Neural progenitor cell (in vitro differentiated cells): ENCODE measurements around the gene VSTM5. TPM values are rescaled to one million over a fixed set of nuclear protein-coding genes. Genes with fewer than 3 reads are reported as not detected.

Source experiments
- DNase-seq: peaks from one replicate; pipeline ENCODE4 v3.0.0-alpha.2; 2016; ENCODE audit warnings: low spot score
- H2AFZ ChIP-seq: fragments of 200-600 bp; sonication (generic); replicated peaks from 2 replicates; pipeline ENCODE4 v1.6.1; 2016; ENCODE audit warnings: antibody characterized with exemption
- H3F3A ChIP-seq: fragments of 200-600 bp; sonication (generic); 2 replicates; pipeline ENCODE4 v1.6.1; 2016; ENCODE audit warnings: antibody characterized with exemption, low read depth
- H3K27ac ChIP-seq: fragments of 200-600 bp; sonication (generic); 2 replicates; pipeline ENCODE4 v1.5.1; 2016; ENCODE audit warnings: mild to moderate bottlenecking
- H3K27me3 ChIP-seq: fragments of 200-600 bp; sonication (generic); 2 replicates; pipeline ENCODE4 v1.6.1; 2016; ENCODE audit warnings: mild to moderate bottlenecking, moderate library complexity
- H3K36me3 ChIP-seq: fragments of 200-600 bp; sonication (generic); 2 replicates; pipeline ENCODE4 v1.5.1; 2016
- H3K4me1 ChIP-seq: fragments of 200-600 bp; sonication (generic); 2 replicates; pipeline ENCODE4 v1.6.1; 2016; ENCODE audit warnings: mixed run types
- H3K4me2 ChIP-seq: fragments of 200-600 bp; sonication (generic); 2 replicates; pipeline ENCODE4 v1.6.1; 2016
- H3K4me3 ChIP-seq: fragments of 200-600 bp; sonication (generic); 2 replicates; pipeline ENCODE4 v1.5.1; 2016
- H3K79me2 ChIP-seq: fragments of 200-600 bp; sonication (generic); 2 replicates; pipeline ENCODE4 v1.6.1; 2016; ENCODE audit warnings: low read depth
- H3K9ac ChIP-seq: fragments of 200-600 bp; sonication (generic); 2 replicates; pipeline ENCODE4 v1.6.1; 2016
- H3K9me3 ChIP-seq: fragments of 200-600 bp; sonication (generic); 2 replicates; pipeline ENCODE4 v1.5.1; 2016; ENCODE audit warnings: low read depth
- H4K20me1 ChIP-seq: fragments of 200-600 bp; sonication (generic); 2 replicates; pipeline ENCODE4 v1.6.1; 2016; ENCODE audit warnings: low read depth
- H3K27ac Mint-ChIP-seq: 3 replicates; pipeline ENCODE4 v1.8.0; 2021; ENCODE audit warnings: mixed read lengths
- H3K27me3 Mint-ChIP-seq: 2 replicates; pipeline ENCODE4 v1.8.0; 2022; ENCODE audit warnings: low read depth, mild to moderate bottlenecking, inconsistent platforms, moderate library complexity, mixed read lengths; ENCODE audit not compliant: insufficient read depth
- H3K36me3 Mint-ChIP-seq: 3 replicates; pipeline ENCODE4 v1.8.0; 2021; ENCODE audit warnings: mixed read lengths
- H3K4me1 Mint-ChIP-seq: 3 replicates; pipeline ENCODE4 v1.8.0; 2021; ENCODE audit warnings: mixed read lengths
- H3K4me3 Mint-ChIP-seq: 3 replicates; pipeline ENCODE4 v1.8.0; 2021; ENCODE audit warnings: mild to moderate bottlenecking, moderate library complexity, mixed read lengths
- H3K9me3 Mint-ChIP-seq: 3 replicates; pipeline ENCODE4 v1.8.0; 2020; ENCODE audit warnings: mixed read lengths
- EZH2 ChIP-seq: fragments of 200-600 bp; sonication (generic); IDR thresholded peaks from 2 replicates; pipeline ENCODE4 v1.6.1; 2017; ENCODE audit warnings: antibody characterized with exemption, mild to moderate bottlenecking, moderate library complexity
- EZH2phosphoT487 ChIP-seq: fragments of 200-600 bp; sonication (generic); IDR thresholded peaks from 2 replicates; pipeline ENCODE4 v1.6.1; 2017; ENCODE audit warnings: antibody characterized with exemption
- total RNA-seq: library from RNA; depleted of rRNA; stranded (reverse); fragments of >200 nt; gene quantifications from 2 replicates; pipeline ENCODE4 v1.2.3, GENCODE V29; 2015; ENCODE audit warnings: low replicate concordance
- TF ChIP-seq, protein P1 (sequence below): fragments of 200-600 bp; sonication (generic); IDR thresholded peaks from 2 replicates; pipeline ENCODE4 v1.5.1; 2017; ENCODE audit warnings: antibody characterized with exemption, mild to moderate bottlenecking

The VSTM5 gene
- total RNA-seq, 1 donor from 2014 or later: 0.37 TPM

- Histone ChIP-seq H4K20me1 (peaks cover 28% of the 10 kb centered on the region), H3K36me3 (peaks cover 56% of the 10 kb centered on the region)
- no peaks in the 10 kb centered on the region for H3K27me3 Mint-ChIP-seq
These were observed 49.1 kb downstream of the VSTM5 start for GRCh38 chr11:93801366-93801765.

DNA sequence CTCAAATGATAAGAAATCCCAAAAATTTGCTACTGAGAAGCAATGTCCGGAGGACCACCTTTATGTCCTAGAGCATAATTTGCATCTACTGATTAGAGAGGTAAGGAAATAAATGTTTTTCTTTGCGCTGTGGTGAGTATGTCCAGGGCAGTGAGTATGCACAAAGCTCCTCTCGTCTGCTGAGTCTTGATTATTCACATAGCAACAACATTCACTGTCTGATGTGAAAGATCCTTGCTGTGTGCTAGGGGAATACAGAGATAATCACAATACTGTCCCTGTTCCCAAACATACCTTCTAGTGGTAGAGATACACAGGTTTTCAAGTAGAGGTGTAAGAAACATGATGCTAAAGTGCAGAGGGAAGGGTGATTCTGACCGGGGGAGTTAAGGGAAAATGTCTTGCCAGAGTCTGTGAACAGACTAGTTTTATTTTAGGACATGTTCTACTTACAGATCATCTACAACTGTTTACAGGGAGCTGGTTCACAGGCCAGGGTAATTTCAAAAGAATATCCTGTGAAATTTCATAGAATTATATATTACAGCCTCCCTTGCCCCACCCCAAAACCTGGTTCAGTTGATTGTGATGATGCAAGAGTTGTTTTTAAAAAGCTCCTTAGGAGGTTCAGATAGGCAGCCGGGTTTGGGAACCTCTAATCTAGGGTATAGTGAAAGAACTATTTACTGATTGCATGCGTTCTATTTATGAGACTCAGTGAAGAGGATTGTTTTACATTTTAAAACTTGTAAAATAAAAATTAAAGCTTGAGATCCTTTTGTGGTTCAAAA, 53.8 kb downstream of the VSTM5 start:
- no peaks in the 10 kb centered on the region for H3F3A ChIP-seq
- H3K27me3 ChIP-seq: no peaks in the 10 kb centered on the region
- H3K4me2 ChIP-seq: no peak overlapping the region
- Mint-ChIP-seq H3K9me3 (no peaks in the 10 kb centered on the region), H3K36me3 (peaks cover 44% of the 10 kb centered on the region), H3K4me3 (no peak overlapping the region), H3K27ac (no peak overlapping the region), H3K4me1 (no peaks in the 10 kb centered on the region), H3K27me3 (no peaks in the 10 kb centered on the region)
- H4K20me1 ChIP-seq: peaks cover 30% of the 10 kb centered on the region
- H2AFZ ChIP-seq: no peak overlapping the region
- no peaks in the 10 kb centered on the region for H3K4me1 ChIP-seq
- no peak overlapping the region for H3K9ac ChIP-seq
- H3K4me3 ChIP-seq: no peak overlapping the region
- DNase-seq: no peak
- TF ChIP-seq, protein P1, sequence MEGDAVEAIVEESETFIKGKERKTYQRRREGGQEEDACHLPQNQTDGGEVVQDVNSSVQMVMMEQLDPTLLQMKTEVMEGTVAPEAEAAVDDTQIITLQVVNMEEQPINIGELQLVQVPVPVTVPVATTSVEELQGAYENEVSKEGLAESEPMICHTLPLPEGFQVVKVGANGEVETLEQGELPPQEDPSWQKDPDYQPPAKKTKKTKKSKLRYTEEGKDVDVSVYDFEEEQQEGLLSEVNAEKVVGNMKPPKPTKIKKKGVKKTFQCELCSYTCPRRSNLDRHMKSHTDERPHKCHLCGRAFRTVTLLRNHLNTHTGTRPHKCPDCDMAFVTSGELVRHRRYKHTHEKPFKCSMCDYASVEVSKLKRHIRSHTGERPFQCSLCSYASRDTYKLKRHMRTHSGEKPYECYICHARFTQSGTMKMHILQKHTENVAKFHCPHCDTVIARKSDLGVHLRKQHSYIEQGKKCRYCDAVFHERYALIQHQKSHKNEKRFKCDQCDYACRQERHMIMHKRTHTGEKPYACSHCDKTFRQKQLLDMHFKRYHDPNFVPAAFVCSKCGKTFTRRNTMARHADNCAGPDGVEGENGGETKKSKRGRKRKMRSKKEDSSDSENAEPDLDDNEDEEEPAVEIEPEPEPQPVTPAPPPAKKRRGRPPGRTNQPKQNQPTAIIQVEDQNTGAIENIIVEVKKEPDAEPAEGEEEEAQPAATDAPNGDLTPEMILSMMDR: no peak
- TF ChIP-seq EZH2 (no peak), EZH2phosphoT487 (no peak)
- H3K36me3 ChIP-seq: peaks cover 55% of the 10 kb centered on the region
- H3K79me2 ChIP-seq: peaks cover 77% of the 10 kb centered on the region
- no peak overlapping the region for H3K27ac ChIP-seq
- no peaks in the 10 kb centered on the region for H3K9me3 ChIP-seq

More at GRCh38 chr11:93801366-93801765, 49.1 kb downstream of the VSTM5 start:
- Histone ChIP-seq H3K9me3 (no peaks in the 10 kb centered on the region), H3K27me3 (no peaks in the 10 kb centered on the region), H3F3A (no peaks in the 10 kb centered on the region), H3K4me2 (no peak overlapping the region), H3K27ac (no peak overlapping the region), H3K4me1 (no peaks in the 10 kb centered on the region), H2AFZ (no peak overlapping the region), H3K79me2 (peaks cover 85% of the 10 kb centered on the region), H3K4me3 (no peak overlapping the region), H3K9ac (no peak overlapping the region)
- Mint-ChIP-seq H3K27ac (no peak overlapping the region), H3K9me3 (no peaks in the 10 kb centered on the region), H3K4me1 (no peaks in the 10 kb centered on the region), H3K36me3 (peaks cover 48% of the 10 kb centered on the region), H3K4me3 (no peak overlapping the region)
- no peak for DNase-seq
- no peak for TF ChIP-seq EZH2phosphoT487
- TF ChIP-seq, protein P1: no peak
- no peak for TF ChIP-seq EZH2

DNA sequence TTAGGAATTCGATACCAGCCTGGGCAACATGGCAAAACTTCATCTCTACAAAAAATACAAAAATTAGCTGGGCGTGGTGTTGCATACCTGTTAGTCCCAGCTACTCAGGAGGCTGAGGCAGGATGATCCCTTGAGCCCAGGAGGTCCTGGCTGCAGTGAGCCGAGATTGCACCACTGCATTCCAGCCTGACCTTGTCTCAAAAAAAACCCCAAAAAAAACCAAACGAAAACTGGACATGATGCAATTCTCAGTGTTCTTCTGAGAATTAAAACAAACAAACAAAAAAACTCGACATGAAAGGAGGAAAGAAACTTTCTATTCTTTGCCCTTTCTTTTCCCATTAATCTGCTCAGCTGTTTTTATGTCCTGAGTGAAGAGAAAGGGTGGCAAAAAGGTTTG, 58.9 kb downstream of the VSTM5 start:
- Histone ChIP-seq H3K4me1 (peaks cover 11% of the 10 kb centered on the region), H3K4me2 (no peak overlapping the region), H3K4me3 (no peak overlapping the region), H3K27ac (no peak overlapping the region), H3K9ac (no peak overlapping the region), H3K79me2 (peaks cover 83% of the 10 kb centered on the region), H3K36me3 (peaks cover 59% of the 10 kb centered on the region), H3K9me3 (no peaks in the 10 kb centered on the region), H2AFZ (no peak overlapping the region), H3F3A (no peaks in the 10 kb centered on the region), H3K27me3 (no peaks in the 10 kb centered on the region), H4K20me1 (peaks cover 68% of the 10 kb centered on the region)
- TF ChIP-seq EZH2: no peak
- Mint-ChIP-seq H3K27ac (no peak overlapping the region), H3K4me3 (no peak overlapping the region), H3K9me3 (no peaks in the 10 kb centered on the region), H3K27me3 (no peaks in the 10 kb centered on the region), H3K4me1 (peaks cover 12% of the 10 kb centered on the region), H3K36me3 (peaks cover 45% of the 10 kb centered on the region)
- DNase-seq: no peak

- peaks cover 33% of the 10 kb centered on the region for H3K36me3 ChIP-seq
- Mint-ChIP-seq H3K27me3 (peaks cover 2% of the 10 kb centered on the region), H3K9me3 (no peaks in the 10 kb centered on the region), H3K27ac (peak overlapping the region; percentile 96), H3K4me1 (peaks cover 33% of the 10 kb centered on the region), H3K36me3 (peaks cover 25% of the 10 kb centered on the region), H3K4me3 (peak overlapping the region; percentile 100)
- peak overlapping the region; percentile 95 for H3K4me3 ChIP-seq
- peak overlapping the region; percentile 98 for H3K4me2 ChIP-seq
- peaks cover 29% of the 10 kb centered on the region for H3K4me1 ChIP-seq
- H3K27me3 ChIP-seq: no peaks in the 10 kb centered on the region
- H3K9ac ChIP-seq: peak overlapping the region; percentile 97
- peaks cover 53% of the 10 kb centered on the region for H4K20me1 ChIP-seq
- no peak for TF ChIP-seq EZH2phosphoT487
- TF ChIP-seq, protein P1: no peak
- no peak for TF ChIP-seq EZH2
- no peaks in the 10 kb centered on the region for H3K9me3 ChIP-seq
- peak; percentile 23 for DNase-seq
- H2AFZ ChIP-seq: no peak overlapping the region
- peaks cover 9% of the 10 kb centered on the region for H3F3A ChIP-seq
- peaks cover 76% of the 10 kb centered on the region for H3K79me2 ChIP-seq
- H3K27ac ChIP-seq: peak overlapping the region; percentile 99
These were observed 65.5 kb downstream of the VSTM5 start for GRCh38 chr11:93784935-93785360.
